Lung (tissue), 12 donors: ENCODE measurements around the gene KRTAP10-1. TPM values are rescaled to one million over a fixed set of nuclear protein-coding genes. Genes with fewer than 3 reads are reported as not detected.
"Not testable (repeated sequence)": the region's sequence is repeated elsewhere in the genome, so short reads cannot be mapped to it uniquely, and the experiment has no call there.

Source experiments
- ATAC-seq: fragments of 200-7000 bp; cut with Tn5 transposase; one replicate; pipeline ENCODE4 v1.9.1; 2020; ENCODE audit warnings: moderate number of reproducible peaks; ENCODE audit not compliant: insufficient read depth, low FRiP score
- DNase-seq, 3 donors: peaks; one replicate each; pipeline ENCODE4 v3.0.0-alpha.2; 2013 to 2017
- H3K27ac ChIP-seq, 2 donors: one replicate each; pipeline ENCODE4 v1.5.1; 2013; ENCODE audit warnings: mild to moderate bottlenecking in 2 of 2, moderate library complexity in 2 of 2, control low read depth in 1 of 2, inconsistent platforms in 1 of 2, low read depth in 1 of 2, low read length in 1 of 2
- H3K27me3 ChIP-seq, 3 donors: one replicate each; pipeline ENCODE4 v1.5.1; 2013; ENCODE audit warnings: low read length in 2 of 3; ENCODE audit not compliant: control insufficient read depth in 3 of 3, insufficient read depth in 3 of 3
- H3K36me3 ChIP-seq, 4 donors: one replicate each; pipeline ENCODE4 v1.5.1; 2013; ENCODE audit warnings: low read length in 4 of 4, mild to moderate bottlenecking in 1 of 4, moderate library complexity in 1 of 4; ENCODE audit not compliant: control insufficient read depth in 4 of 4, insufficient read depth in 4 of 4
- H3K4me1 ChIP-seq, 5 donors: one replicate each; pipeline ENCODE4 v1.5.1; 2013; ENCODE audit warnings: low read length in 5 of 5, mild to moderate bottlenecking in 2 of 5, moderate library complexity in 1 of 5; ENCODE audit not compliant: control insufficient read depth in 5 of 5, insufficient read depth in 5 of 5
- H3K4me3 ChIP-seq: one replicate; pipeline ENCODE4 v1.5.1; 2013; ENCODE audit warnings: mild to moderate bottlenecking, control low read depth, moderate library complexity
- H3K9ac ChIP-seq, 2 donors: one replicate each; pipeline ENCODE4 v1.5.1; 2013; ENCODE audit warnings: low read length in 2 of 2, control low read depth in 1 of 2; ENCODE audit not compliant: insufficient read depth in 1 of 2
- H3K9me3 ChIP-seq, 4 donors: one replicate each; pipeline ENCODE4 v1.5.1; 2013; ENCODE audit warnings: low read length in 3 of 4, mild to moderate bottlenecking in 1 of 4, moderate library complexity in 1 of 4; ENCODE audit not compliant: control insufficient read depth in 4 of 4, insufficient read depth in 3 of 4
- WGBS, 2 donors: extraction: QIAGEN DNeasy Blood & Tissue Kit; methylation state at CpG; one replicate each; pipeline ENCODE4 v1.1.7; 2013; 5-methylcytosine and 5-hydroxymethylcytosine counted together
- polyA plus RNA-seq, 2 donors: library from polyadenylated mRNA; stranded (reverse); fragments of 200-250 nt; gene quantifications; one replicate each; pipeline ENCODE4 v1.2.1, GENCODE V29; 2013
- total RNA-seq, 2 donors: library from RNA; depleted of rRNA in 1 of 2; stranded (reverse); fragments of >200 nt in 1 of 2; gene quantifications; one replicate each; pipeline ENCODE4 v1.2.1, GENCODE V29; 2014 to 2021
- TF ChIP-seq, protein P1 (sequence below): IDR thresholded peaks from 2 replicates; pipeline ENCODE4 v1.5.1; 2012; ENCODE audit warnings: mild to moderate bottlenecking; ENCODE audit errors: control extremely low read depth, extremely low read depth
- donor health status: control.
- donor health status: control.
- donor health status: Bipolar disorder and iron deficiency.
- donor health status: healthy.
- donor health status: DM: yes; HTN: yes; CAD: no.

The KRTAP10-1 gene
- total and polyA plus RNA-seq, 4 donors, result not detected

DNA sequence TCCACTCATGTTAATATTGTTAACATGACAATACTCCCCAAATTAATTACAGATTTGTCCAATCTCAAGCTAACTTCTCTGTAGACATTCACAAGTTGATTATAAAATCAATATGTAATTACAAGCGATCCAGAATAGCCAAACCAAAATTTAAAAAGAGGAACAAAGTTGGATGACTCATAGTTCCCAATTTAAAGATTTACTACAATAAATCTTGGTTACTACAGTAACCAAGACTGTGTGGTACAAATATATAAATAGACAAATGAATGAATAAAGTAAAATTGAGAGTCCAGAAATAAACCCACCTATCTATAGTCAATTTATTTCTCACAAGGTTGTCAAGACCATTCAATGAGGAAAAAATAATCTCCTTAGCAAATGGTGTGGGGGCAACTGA, 26.4 kb upstream of the KRTAP10-1 start:
- no peak for ATAC-seq
- TF ChIP-seq, protein P1, sequence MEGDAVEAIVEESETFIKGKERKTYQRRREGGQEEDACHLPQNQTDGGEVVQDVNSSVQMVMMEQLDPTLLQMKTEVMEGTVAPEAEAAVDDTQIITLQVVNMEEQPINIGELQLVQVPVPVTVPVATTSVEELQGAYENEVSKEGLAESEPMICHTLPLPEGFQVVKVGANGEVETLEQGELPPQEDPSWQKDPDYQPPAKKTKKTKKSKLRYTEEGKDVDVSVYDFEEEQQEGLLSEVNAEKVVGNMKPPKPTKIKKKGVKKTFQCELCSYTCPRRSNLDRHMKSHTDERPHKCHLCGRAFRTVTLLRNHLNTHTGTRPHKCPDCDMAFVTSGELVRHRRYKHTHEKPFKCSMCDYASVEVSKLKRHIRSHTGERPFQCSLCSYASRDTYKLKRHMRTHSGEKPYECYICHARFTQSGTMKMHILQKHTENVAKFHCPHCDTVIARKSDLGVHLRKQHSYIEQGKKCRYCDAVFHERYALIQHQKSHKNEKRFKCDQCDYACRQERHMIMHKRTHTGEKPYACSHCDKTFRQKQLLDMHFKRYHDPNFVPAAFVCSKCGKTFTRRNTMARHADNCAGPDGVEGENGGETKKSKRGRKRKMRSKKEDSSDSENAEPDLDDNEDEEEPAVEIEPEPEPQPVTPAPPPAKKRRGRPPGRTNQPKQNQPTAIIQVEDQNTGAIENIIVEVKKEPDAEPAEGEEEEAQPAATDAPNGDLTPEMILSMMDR, result no peak
- Histone ChIP-seq H3K36me3 (no peaks in the 10 kb centered on the region), H3K4me1 (no peaks in the 10 kb centered on the region), H3K27ac (no peak overlapping the region), H3K9me3 (peaks cover 0 to 8% (median 2%) of the 10 kb centered on the region in 4 donors), H3K4me3 (no peak overlapping the region), H3K9ac (no peak overlapping the region), H3K27me3 (no peaks in the 10 kb centered on the region)
- DNase-seq, result no peak
- WGBS, 2 donors, result 31 to 53% methylated on average over 1 of the region's 1 CpG

DNA sequence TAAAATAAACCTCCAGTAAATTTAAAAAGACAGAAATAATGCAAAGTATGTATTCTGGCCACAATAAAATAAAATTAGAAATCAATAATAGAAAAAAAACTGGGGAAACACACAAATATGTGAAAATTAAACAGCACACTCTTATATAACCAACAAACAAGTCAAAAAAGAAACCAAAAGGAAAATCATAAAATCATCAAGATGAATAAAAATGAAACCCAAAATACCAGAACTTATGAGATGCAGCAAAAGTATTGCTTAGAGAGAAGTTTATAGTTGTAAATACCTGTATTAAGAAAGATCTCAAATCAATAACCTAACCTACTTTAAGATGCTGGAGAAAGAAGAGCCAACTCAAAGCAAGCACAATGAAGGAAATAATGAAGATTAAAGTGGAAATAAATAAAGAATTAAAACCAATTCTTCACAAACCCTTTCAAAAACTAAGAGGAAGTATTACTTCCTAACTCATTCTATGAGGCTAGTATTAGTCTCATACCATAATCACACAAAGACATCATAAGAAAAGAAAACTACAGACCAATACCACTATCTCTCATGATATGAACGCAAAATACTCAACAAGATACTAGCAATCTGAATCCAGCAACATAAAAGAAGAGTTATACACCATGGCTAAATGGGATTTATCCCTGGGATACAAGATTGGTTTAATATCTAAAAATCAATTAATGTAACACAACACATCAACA, 25.0 kb upstream of the KRTAP10-1 start:
- no peak for ATAC-seq
- DNase-seq, result no peak
- TF ChIP-seq, protein P1, result no peak
- no peaks in the 10 kb centered on the region for H3K36me3 ChIP-seq
- no peaks in the 10 kb centered on the region for H3K27me3 ChIP-seq
- H3K9ac ChIP-seq, result no peak overlapping the region
- H3K4me3 ChIP-seq, result no peak overlapping the region
- no peaks in the 10 kb centered on the region for H3K4me1 ChIP-seq
- peaks cover 0 to 5% (median 0%) of the 10 kb centered on the region in 4 donors for H3K9me3 ChIP-seq
- WGBS, 2 donors, result 48 to 64% methylated on average over 1 of the region's 1 CpG
- no peak overlapping the region for H3K27ac ChIP-seq

DNA sequence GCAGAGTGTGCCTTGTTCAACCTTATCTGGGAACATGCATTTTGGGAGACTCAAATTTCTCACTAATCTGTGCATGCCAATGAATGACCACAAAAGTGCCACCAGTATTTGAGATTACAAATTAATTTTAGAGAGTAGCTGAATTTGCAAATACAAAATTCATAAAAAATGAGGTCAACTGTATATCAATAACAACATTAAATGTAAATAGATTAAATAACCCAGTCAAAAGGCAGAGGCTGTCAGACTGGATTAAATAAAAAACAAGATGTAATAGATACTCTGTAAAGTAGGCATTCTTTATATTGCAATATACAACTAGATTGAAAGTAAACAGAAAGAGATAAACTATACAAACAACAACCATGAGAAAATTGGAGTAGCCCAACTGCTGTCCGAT, 24.1 kb upstream of the KRTAP10-1 start:
- 94 to 96% methylated on average over 1 of the region's 1 CpG for WGBS, 2 donors
- Histone ChIP-seq H3K27ac (no peak overlapping the region), H3K27me3 (no peaks in the 10 kb centered on the region), H3K4me3 (no peak overlapping the region), H3K36me3 (no peaks in the 10 kb centered on the region), H3K4me1 (no peaks in the 10 kb centered on the region), H3K9me3 (peaks cover 0 to 5% (median 0%) of the 10 kb centered on the region in 4 donors), H3K9ac (no peak overlapping the region)
- ATAC-seq (no peak), DNase-seq (no peak)
- TF ChIP-seq, protein P1, result no peak

DNA sequence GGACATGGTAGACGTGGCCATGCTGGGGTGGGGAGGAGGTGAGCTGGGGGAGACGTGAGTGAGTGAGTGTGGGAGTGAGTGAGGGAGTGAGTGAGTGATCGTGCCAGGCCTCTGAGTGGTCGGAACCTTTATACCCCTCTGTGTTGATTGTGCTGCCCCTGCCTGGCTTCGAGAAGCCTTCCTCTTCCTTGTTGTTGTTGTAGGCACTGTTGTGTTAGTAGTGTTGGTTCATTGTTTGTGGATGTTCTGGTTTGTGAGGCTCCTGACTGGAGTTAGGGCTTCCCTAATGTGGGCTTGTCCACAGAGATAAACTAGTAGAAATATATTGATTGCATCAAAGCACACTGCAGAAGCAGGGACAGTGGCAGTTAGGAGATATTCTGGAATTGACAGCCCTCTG, 18.7 kb upstream of the KRTAP10-1 start, which contains the start of gene KRTAP10-3:
Gene KRTAP10-3, minus strand, starts transcription at position 101 of the 400 bp plus-strand sequence. Its CDS starts 80 bp downstream, at position 21.
- no peaks in the 10 kb centered on the region for H3K4me1 ChIP-seq
- TF ChIP-seq, protein P1, result no peak
- H3K36me3 ChIP-seq, result no peaks in the 10 kb centered on the region
- H3K27me3 ChIP-seq, result peaks cover 0 to 7% (median 2%) of the 10 kb centered on the region in 3 donors
- ATAC-seq (no peak), DNase-seq (no peak)
- H3K9me3 ChIP-seq, result no peaks in the 10 kb centered on the region
- no peak within 1 kb of the TSS for H3K4me3 ChIP-seq
- no peak within 1 kb of the TSS for H3K9ac ChIP-seq
- H3K27ac ChIP-seq, result no peak within 1 kb of the TSS
- 72 to 76% methylated on average over 5 of the region's 5 CpGs for WGBS, 2 donors

DNA sequence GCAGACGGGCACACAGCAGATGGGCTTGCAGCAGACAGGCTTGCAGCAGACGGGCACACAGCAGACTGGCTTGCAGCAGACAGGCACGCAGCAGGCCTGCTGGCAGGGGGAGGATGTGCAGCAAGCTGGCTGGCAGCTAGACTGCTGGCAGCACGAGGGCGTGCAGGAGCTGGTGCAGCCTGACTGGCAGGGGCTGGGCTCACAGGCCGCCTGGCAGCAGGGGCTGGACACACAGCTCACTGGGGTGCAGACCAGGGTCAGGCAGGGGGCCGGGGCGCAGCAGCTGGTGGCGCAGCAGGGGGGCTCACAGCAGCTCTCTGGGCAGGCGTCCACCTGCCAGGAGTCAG, 18.3 kb upstream of the KRTAP10-1 start:
- H3K4me3 ChIP-seq, H3K9me3 ChIP-seq, H3K4me1 ChIP-seq, ATAC-seq, H3K36me3 ChIP-seq, H3K27me3 ChIP-seq, DNase-seq, H3K27ac ChIP-seq, H3K9ac ChIP-seq: not testable (repeated sequence)
- 75 to 84% methylated on average over 6 to 10 of the region's 10 CpGs for WGBS, 2 donors
